Stimulated activated naive CD4-positive, alpha-beta T cell treated with Interleukin-2 at 50 U/mL for 16 hours (primary cell): ENCODE measurements around the gene TMEM201.

ENCODE experiments used
- DNase-seq: peaks from one replicate; lab custom pipeline; 2025; lab: John Stamatoyannopoulos, UW

The TMEM201 gene

DNA sequence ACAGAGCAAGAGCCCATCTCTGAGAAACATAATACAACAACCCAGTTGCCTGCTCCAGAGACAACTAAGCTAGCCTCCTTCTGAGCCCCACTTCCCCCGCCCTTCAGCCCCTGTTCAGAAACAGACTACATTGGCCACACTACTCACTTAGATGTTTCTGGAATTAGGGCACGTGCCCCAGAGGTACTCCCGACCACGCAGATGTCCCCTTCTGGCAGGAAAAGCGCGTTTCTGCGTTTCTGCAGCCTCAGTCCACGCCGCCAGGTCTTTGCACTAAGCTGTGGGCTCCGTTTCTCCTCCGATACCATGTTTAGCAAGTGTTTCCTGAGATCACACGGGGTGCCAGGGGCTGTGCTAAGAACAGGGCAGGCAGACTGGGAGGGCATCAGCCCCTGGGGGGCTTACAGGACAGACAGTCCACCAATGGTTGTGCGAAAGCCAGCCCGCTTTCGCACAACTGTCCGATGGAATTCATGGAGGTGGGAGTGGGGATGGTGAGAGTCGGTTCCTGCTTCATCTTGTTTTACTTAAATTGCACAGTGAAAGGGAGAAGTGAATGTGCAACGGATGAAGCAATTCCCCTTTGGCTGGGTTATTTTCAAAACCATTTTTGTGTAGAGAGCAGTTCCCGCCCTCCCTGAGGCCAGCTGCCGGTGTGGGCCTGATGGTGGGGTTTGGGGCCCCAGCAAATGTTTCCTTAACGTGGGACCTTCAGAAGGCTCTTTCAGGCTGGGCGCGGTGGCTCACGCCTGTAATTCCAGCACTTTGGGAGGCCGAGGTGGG is 65.5 kb downstream of the TMEM201 start:
- DNase-seq: no peak

DNA sequence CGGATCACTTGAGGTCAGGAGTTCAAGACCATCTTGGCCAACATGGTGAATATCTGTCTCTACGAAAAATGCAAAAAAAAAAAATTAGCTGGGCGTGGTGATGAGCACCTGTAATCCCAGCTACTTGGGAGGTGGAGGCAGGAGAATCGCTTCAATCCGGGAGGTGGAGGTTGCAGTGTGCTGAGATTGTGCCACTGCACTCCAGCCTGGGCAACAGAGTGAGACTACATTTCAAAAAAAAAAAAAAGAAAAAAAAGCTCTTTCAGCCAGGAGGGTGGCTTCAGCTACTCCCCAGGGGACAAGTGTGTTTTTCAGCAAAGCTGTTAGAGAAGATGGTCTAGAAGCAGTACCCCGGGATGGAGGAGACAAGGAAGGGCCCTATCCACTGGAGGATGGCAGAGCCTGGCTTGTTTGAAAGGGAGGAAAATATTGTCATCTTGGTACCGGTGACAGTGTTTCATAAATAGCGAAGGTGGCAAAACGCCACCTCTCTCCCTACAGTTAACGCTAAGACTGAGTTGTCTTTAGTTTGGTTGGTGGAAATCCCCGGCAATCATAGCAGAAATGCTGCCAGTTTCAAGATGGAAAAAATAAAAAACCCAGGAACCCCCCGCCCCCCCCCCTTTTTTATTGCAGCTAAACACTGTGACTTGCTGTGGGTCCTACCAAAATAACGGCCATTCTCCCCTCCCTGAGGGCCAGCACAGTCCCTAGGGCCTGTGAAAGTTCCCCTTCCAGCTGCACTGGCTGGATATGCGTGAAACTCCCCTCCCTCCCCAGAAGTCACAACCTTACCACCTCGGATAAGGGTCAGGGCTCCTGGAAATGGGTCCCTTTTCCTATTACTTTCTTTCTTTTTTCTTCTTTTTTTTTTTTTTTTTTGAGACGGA is 66.4 kb downstream of the TMEM201 start:
- peak; percentile 79 for DNase-seq

DNA sequence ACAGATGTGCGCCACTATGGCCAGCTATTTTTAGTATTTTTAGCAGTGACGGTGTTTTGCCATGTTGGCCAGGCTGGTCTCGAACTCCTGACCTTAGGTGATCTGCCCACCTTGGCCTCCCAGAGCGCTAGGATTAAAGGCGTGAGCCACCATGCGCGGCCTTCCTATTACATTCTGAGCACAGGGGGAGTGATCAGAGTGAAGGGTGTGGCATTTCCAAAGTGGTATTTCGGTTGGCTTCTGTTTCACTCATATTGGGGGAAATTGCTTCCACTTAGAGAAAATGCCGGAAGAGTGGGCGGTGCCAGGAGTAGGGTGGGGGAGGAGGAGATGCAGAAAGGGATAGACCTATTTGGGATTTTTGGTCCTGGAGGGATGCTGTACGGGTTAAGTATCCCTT is 67.1 kb downstream of the TMEM201 start:
- no peak for DNase-seq

DNA sequence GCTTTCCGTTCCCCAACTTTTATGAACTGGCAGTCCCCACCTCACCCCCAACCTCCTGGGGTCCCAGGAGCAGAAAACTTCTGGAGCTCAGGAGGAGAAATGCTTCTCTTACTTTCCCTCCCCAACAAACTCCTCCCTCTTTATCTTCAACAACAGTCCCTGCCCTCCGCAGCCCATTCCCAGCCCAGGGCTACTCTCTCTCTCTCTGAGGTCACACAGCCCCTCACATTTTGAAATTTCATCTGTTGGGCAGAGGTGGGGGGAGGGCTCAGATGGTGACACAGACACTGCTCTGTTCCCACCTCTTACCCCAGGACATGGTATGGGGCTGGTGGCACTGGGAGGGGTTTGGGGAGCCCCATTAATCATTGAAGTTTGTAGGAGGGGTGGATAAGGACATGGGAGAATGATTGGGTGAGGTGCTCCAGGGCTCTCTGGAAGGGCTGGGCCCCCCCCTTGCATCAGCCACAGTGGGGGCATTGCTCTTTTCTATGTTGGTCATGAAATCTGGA is 68.9 kb downstream of the TMEM201 start:
- no peak for DNase-seq

DNA sequence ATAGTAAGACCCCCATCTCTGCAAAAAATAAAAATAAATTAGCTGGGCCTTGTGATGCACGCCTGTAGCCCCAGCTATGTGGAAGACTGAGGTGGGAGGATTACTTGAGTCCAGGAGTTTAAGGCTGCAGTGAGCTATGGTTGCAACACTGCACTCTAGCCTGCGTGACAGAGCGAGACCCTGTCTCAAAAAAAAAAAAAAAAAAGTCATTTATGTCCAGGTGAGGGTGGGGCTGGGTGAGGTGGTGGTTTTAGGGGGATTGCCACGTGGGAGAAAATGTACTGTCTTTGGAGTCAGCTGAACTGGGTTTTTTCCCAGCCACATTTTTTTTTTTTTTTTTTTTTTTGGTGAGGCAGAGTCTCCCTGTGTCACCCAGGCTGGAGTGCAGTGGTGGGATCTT is 69.5 kb downstream of the TMEM201 start:
- DNase-seq: peak; percentile 16

DNA sequence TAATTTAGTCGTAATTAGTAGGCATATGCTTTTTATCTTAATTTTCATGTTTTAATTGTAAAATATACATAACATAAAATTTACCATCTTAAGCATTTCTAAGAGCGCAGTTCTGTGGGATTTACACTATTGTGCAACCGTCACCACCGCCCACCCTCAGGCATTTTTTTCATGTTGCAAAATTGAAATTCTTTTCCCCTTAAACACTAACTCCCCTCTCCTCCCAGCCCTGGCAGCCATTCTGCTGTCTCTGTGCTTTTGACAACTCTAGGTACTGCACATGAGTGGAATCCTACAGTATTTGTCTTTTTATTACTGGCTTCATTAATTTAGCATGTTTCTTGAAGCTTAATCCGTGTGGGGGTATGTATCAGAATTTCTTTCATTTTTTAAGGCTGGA is 70.6 kb downstream of the TMEM201 start:
- no peak for DNase-seq

DNA sequence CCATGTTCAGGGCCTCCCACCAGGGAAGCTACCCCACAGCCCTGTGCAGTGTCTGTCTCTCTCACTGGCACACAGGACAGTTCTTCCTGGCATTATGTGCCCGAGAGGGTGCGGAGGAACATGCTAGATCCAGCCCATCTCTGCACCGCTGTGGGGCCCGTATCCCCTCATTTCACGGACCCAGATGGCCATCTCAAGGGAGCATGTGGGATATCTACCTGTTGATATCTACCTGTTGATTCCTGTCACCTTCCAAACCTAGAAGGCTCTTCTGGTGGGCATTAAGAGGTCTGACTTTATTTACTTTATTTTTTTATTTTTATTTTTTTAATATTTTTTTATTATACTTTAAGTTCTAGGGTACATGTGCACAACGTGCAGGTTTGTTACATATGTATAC is 74.5 kb downstream of the TMEM201 start:
- no peak for DNase-seq
